PFSK-1 (cell line): Measurements from ENCODE around the gene BICRA.

ENCODE experiments used
- REST ChIP-seq, 2 experiments: IDR thresholded peaks; 2 replicates each; pipeline versions ENCODE4 v1.6.1 to v1.8.0; 2011 to 2012; ENCODE audit warnings: low read depth in 2 of 2, low read length in 2 of 2, control low read depth in 1 of 2, inconsistent platforms in 1 of 2, mild to moderate bottlenecking in 1 of 2, moderate library complexity in 1 of 2; ENCODE audit not compliant: insufficient read depth in 1 of 2
- SIN3A ChIP-seq: IDR thresholded peaks from 2 replicates; pipeline ENCODE4 v1.6.1; 2012; ENCODE audit warnings: mild to moderate bottlenecking, low read length, moderate library complexity, borderline replicate concordance; ENCODE audit not compliant: insufficient read depth

- TF ChIP-seq SIN3A (no peak), REST (IDR thresholded peaks at IDR 0.05; ENCODE audit: insufficient read depth in 1 of 2, low read depth in 2 of 2, low read length in 2 of 2) (no peak)
Observed at GRCh38 chr19:47723581-47723940, 114.6 kb downstream of the BICRA start.
